ENCODE results near the gene RAVER1. TPM values are rescaled to one million over a fixed set of nuclear protein-coding genes. Genes with fewer than 3 reads are reported as not detected.

RAVER1 gene
- total and polyA plus RNA-seq, 9 of the 15 experiments (the other 6 are each of a cell fraction or from before 2014, with no cell fraction given) = 0.06 to 113 (median 7.0) TPM

DNA sequence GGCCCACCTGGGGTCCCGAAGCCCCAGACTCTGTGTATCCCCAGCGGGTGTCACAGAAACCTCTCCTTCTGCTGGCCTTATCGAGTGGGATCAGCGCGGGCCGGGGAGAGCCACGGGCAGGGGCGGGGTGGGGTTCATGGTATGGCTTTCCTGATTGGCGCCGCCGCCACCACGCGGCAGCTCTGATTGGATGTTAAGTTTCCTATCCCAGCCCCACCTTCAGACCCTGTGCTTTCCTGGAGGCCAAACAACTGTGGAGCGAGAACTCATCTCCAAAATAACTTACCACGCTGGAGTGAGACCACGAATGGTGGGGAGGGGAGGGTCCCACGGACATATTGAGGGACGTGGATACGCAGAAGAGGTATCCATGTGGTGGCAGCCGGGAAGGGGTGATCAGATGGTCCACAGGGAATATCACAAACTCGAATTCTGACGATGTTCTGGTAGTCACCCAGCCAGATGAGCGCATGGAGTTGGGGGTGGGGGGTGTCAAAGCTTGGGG lies 44.6 kb downstream of the RAVER1 start (continued):
- TF ChIP-seq ZBTB17 (CRISPR knock-in tag; IDR thresholded peaks at IDR 0.05) = no peak
- no peak for TF ChIP-seq ERF (CRISPR knock-in tag; IDR thresholded peaks at IDR 0.05)
- TF ChIP-seq, protein P1, sequence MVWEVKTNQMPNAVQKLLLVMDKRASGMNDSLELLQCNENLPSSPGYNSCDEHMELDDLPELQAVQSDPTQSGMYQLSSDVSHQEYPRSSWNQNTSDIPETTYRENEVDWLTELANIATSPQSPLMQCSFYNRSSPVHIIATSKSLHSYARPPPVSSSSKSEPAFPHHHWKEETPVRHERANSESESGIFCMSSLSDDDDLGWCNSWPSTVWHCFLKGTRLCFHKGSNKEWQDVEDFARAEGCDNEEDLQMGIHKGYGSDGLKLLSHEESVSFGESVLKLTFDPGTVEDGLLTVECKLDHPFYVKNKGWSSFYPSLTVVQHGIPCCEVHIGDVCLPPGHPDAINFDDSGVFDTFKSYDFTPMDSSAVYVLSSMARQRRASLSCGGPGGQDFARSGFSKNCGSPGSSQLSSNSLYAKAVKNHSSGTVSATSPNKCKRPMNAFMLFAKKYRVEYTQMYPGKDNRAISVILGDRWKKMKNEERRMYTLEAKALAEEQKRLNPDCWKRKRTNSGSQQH (CRISPR knock-in tag; IDR thresholded peaks at IDR 0.05) = no peak
- no peak for TF ChIP-seq ZBTB1 (CRISPR knock-in tag; IDR thresholded peaks at IDR 0.05; ENCODE audit: borderline replicate concordance, low read depth)
- no peak for TF ChIP-seq BDP1 (IDR thresholded peaks at IDR 0.05; ENCODE audit: insufficient read depth, insufficient read length)
- TF ChIP-seq, protein P2, sequence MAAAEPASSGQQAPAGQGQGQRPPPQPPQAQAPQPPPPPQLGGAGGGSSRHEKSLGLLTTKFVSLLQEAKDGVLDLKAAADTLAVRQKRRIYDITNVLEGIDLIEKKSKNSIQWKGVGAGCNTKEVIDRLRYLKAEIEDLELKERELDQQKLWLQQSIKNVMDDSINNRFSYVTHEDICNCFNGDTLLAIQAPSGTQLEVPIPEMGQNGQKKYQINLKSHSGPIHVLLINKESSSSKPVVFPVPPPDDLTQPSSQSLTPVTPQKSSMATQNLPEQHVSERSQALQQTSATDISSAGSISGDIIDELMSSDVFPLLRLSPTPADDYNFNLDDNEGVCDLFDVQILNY (CRISPR knock-in tag; IDR thresholded peaks at IDR 0.05) = 0 out of 2 replicates have a peak, but pooled peaks have one; percentile 39
- no peak for TF ChIP-seq ZNF644 (tag; IDR thresholded peaks at IDR 0.05; ENCODE audit: low read depth)
- no peak for TF ChIP-seq HOXB6 (CRISPR knock-in tag; IDR thresholded peaks at IDR 0.05; ENCODE audit: borderline replicate concordance)
- TF ChIP-seq, protein P3, sequence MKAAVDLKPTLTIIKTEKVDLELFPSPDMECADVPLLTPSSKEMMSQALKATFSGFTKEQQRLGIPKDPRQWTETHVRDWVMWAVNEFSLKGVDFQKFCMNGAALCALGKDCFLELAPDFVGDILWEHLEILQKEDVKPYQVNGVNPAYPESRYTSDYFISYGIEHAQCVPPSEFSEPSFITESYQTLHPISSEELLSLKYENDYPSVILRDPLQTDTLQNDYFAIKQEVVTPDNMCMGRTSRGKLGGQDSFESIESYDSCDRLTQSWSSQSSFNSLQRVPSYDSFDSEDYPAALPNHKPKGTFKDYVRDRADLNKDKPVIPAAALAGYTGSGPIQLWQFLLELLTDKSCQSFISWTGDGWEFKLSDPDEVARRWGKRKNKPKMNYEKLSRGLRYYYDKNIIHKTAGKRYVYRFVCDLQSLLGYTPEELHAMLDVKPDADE (conservative IDR thresholded peaks at IDR 0.05; ENCODE audit: control insufficient read depth, low read depth, low read length) = no peak
- TF ChIP-seq, protein P4, sequence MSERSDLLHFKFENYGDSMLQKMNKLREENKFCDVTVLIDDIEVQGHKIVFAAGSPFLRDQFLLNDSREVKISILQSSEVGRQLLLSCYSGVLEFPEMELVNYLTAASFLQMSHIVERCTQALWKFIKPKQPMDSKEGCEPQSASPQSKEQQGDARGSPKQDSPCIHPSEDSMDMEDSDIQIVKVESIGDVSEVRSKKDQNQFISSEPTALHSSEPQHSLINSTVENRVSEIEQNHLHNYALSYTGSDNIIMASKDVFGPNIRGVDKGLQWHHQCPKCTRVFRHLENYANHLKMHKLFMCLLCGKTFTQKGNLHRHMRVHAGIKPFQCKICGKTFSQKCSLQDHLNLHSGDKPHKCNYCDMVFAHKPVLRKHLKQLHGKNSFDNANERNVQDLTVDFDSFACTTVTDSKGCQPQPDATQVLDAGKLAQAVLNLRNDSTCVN (CRISPR knock-in tag; IDR thresholded peaks at IDR 0.05) = no peak
- 0 out of 2 replicates have a peak, but pooled peaks have one; percentile 18 for TF ChIP-seq ZNF584 (CRISPR knock-in tag; IDR thresholded peaks at IDR 0.05; ENCODE audit: low read depth)
- TF ChIP-seq, protein P5, sequence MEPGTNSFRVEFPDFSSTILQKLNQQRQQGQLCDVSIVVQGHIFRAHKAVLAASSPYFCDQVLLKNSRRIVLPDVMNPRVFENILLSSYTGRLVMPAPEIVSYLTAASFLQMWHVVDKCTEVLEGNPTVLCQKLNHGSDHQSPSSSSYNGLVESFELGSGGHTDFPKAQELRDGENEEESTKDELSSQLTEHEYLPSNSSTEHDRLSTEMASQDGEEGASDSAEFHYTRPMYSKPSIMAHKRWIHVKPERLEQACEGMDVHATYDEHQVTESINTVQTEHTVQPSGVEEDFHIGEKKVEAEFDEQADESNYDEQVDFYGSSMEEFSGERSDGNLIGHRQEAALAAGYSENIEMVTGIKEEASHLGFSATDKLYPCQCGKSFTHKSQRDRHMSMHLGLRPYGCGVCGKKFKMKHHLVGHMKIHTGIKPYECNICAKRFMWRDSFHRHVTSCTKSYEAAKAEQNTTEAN (CRISPR knock-in tag; IDR thresholded peaks at IDR 0.05) = no peak
- TF ChIP-seq NFYB (IDR thresholded peaks at IDR 0.05; ENCODE audit: extremely low read depth, insufficient read length) = peak; percentile 75
- TF ChIP-seq ZNF696 (CRISPR knock-in tag; conservative IDR thresholded peaks at IDR 0.05) = no peak
- TF ChIP-seq, protein P6, sequence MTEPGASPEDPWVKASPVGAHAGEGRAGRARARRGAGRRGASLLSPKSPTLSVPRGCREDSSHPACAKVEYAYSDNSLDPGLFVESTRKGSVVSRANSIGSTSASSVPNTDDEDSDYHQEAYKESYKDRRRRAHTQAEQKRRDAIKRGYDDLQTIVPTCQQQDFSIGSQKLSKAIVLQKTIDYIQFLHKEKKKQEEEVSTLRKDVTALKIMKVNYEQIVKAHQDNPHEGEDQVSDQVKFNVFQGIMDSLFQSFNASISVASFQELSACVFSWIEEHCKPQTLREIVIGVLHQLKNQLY (CRISPR knock-in tag; conservative IDR thresholded peaks at IDR 0.05) = no peak
- no peak for TF ChIP-seq ILF3 (IDR thresholded peaks at IDR 0.05; ENCODE audit: borderline replicate concordance)
- no peak for TF ChIP-seq FOXJ2 (tag; IDR thresholded peaks at IDR 0.05)
- no peak for TF ChIP-seq MXI1 (IDR thresholded peaks at IDR 0.05; ENCODE audit: low read depth, low read length)
- no peak for TF ChIP-seq MAZ (CRISPR knock-in tag; conservative IDR thresholded peaks at IDR 0.05 in 1 of 2, IDR thresholded peaks at IDR 0.05 in 1 of 2)
- TF ChIP-seq HNRNPL (IDR thresholded peaks at IDR 0.05; ENCODE audit: low read depth, low read length) = no peak

All from K562 (cell line).